Measurements from ENCODE around the gene NPIPB2. TPM values are rescaled to one million over a fixed set of nuclear protein-coding genes. Genes with fewer than 3 reads are reported as not detected.
A peak's percentile ranks its signal among the peaks of the same experiment; 100 is the strongest.

The NPIPB2 gene
- total and polyA plus RNA-seq, 2 of the 13 experiments (the other 11 are each of a cell fraction or from before 2014, with no cell fraction given): 1.8 to 4.1 TPM

- TF ChIP-seq ZNF230 (CRISPR knock-in tag; IDR thresholded peaks at IDR 0.05): no peak
- no peak for TF ChIP-seq ZNF207 (IDR thresholded peaks at IDR 0.05; ENCODE audit: borderline replicate concordance)
- TF ChIP-seq PBX3 (CRISPR knock-in tag; IDR thresholded peaks at IDR 0.05; ENCODE audit: borderline replicate concordance): no peak
- TF ChIP-seq GLI4 (CRISPR knock-in tag; IDR thresholded peaks at IDR 0.05; ENCODE audit: borderline replicate concordance): no peak
- TF ChIP-seq NFE2L1 (CRISPR knock-in tag; IDR thresholded peaks at IDR 0.05; ENCODE audit: borderline replicate concordance): no peak
- no peak for TF ChIP-seq ZBED4 (CRISPR knock-in tag; IDR thresholded peaks at IDR 0.05; ENCODE audit: borderline replicate concordance)
- TF ChIP-seq ZNF614 (CRISPR knock-in tag; IDR thresholded peaks at IDR 0.05; ENCODE audit: borderline replicate concordance): 0 out of 2 replicates have a peak, but pooled peaks have one; percentile 54
- TF ChIP-seq ZNF501 (CRISPR knock-in tag; IDR thresholded peaks at IDR 0.05): peak; percentile 71
- no peak for TF ChIP-seq PRPF4 (IDR thresholded peaks at IDR 0.05; ENCODE audit: low read depth, low read length, poor library complexity, severe bottlenecking)
- TF ChIP-seq SMYD3 (CRISPR knock-in tag; IDR thresholded peaks at IDR 0.05): no peak
- TF ChIP-seq NCOA5 (CRISPR knock-in tag; IDR thresholded peaks at IDR 0.05): no peak
- TF ChIP-seq WIZ (CRISPR knock-in tag; IDR thresholded peaks at IDR 0.05): no peak
- TF ChIP-seq USF2 (IDR thresholded peaks at IDR 0.05; ENCODE audit: low read depth, low read length): no peak
- TF ChIP-seq USF2 (CRISPR knock-in tag; IDR thresholded peaks at IDR 0.05; ENCODE audit: borderline replicate concordance): no peak
- TF ChIP-seq IRF1 (CRISPR knock-in tag; IDR thresholded peaks at IDR 0.05; ENCODE audit: low read depth): no peak
- TF ChIP-seq ZFY (CRISPR knock-in tag; IDR thresholded peaks at IDR 0.05): no peak
- no peak for TF ChIP-seq CEBPZ (IDR thresholded peaks at IDR 0.05; ENCODE audit: low read length)
- no peak for TF ChIP-seq CREB1 (IDR thresholded peaks at IDR 0.05)
- no peak for TF ChIP-seq CREB1 (CRISPR knock-in tag; IDR thresholded peaks at IDR 0.05)
- peak; percentile 49; the same call in 1 of the 2 replicates for TF ChIP-seq PITX1 (CRISPR knock-in tag; IDR thresholded peaks at IDR 0.05)
These were observed 30.3 kb upstream of the NPIPB2 start (continued) for GRCh38 chr16:11972128-11972527.
